Measurements from ENCODE around the gene IPPK.

IPPK gene

GRCh38 chr9:92660266-92660665 is 9.7 kb downstream of the IPPK start:
- no peak for DNase-seq (ENCODE audit: low read depth)
- no peak for TF ChIP-seq CTCF (IDR thresholded peaks at IDR 0.05; ENCODE audit: control insufficient read depth, insufficient read depth, low read depth, low read length, missing control alignments)
- H3K4me3 ChIP-seq (ENCODE audit: control insufficient read depth, low read depth, low read length): no peak overlapping the region

DNA sequence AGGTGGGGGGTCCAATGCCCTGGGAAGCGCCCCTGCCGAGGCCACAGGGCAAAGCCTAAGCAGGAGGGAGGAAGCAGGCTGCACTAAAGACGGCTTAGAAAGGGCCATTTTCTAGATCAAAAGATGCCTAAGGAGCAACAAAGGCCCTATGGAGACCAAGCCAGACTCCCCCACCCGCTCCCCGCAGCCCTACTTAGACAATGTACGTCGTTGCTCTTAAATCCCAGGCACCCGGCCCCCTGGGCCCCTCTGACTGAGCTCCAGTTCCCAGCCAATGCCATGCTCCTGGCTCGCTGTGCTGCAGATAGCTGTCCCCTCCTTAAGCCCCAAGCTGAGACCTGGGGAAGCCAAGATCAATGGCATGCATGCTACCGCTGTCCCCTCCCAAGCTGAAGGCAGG is 10.3 kb downstream of the IPPK start:
- DNase-seq (ENCODE audit: low read depth): no peak
- no peak overlapping the region for H3K4me3 ChIP-seq (ENCODE audit: control insufficient read depth, low read depth, low read length)
- no peak for TF ChIP-seq CTCF (IDR thresholded peaks at IDR 0.05; ENCODE audit: control insufficient read depth, insufficient read depth, low read depth, low read length, missing control alignments)

- TF ChIP-seq CTCF (IDR thresholded peaks at IDR 0.05; ENCODE audit: control insufficient read depth, insufficient read depth, low read depth, low read length, missing control alignments): no peak
- no peak for DNase-seq (ENCODE audit: low read depth)
- H3K4me3 ChIP-seq (ENCODE audit: control insufficient read depth, low read depth, low read length): no peak overlapping the region
These were observed 11.3 kb downstream of the IPPK start for GRCh38 chr9:92658611-92659010.

GRCh38 chr9:92658176-92658575 is 11.8 kb downstream of the IPPK start:
- no peak for DNase-seq (ENCODE audit: low read depth)
- no peak overlapping the region for H3K4me3 ChIP-seq (ENCODE audit: control insufficient read depth, low read depth, low read length)
- no peak for TF ChIP-seq CTCF (IDR thresholded peaks at IDR 0.05; ENCODE audit: control insufficient read depth, insufficient read depth, low read depth, low read length, missing control alignments)

- TF ChIP-seq CTCF (IDR thresholded peaks at IDR 0.05; ENCODE audit: control insufficient read depth, insufficient read depth, low read depth, low read length, missing control alignments): no peak
- DNase-seq (ENCODE audit: low read depth): no peak
- H3K4me3 ChIP-seq (ENCODE audit: control insufficient read depth, low read depth, low read length): no peak overlapping the region
These were observed 12.4 kb downstream of the IPPK start for GRCh38 chr9:92657296-92658094.

DNA sequence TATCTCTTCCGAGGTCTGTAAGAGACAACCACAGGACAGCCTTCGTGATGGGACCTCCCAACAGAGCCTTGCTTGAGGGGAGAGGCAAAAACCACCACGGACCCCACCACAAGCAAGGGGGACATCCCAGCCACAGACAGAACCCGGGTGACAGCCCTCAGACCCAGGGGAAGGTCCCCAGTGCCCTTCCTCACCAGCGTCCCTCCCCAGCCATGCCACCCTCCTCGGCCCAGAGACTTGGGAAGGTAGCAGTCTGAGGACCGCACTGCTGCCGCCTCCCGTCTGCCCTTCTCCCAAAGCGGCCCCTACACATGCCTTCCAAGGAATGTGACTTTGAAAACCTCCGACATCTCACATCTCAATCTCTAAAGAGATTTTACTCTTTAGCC is 13.4 kb downstream of the IPPK start:
- no peak for TF ChIP-seq CTCF (IDR thresholded peaks at IDR 0.05; ENCODE audit: control insufficient read depth, insufficient read depth, low read depth, low read length, missing control alignments)
- H3K4me3 ChIP-seq (ENCODE audit: control insufficient read depth, low read depth, low read length): no peak overlapping the region
- DNase-seq (ENCODE audit: low read depth): no peak

All from AG09309 (cell line).